Islet precursor cell (in vitro differentiated cells): Measurements from ENCODE around the gene PYDC1.
"Not testable (repeated sequence)": the region's sequence is repeated elsewhere in the genome, so short reads cannot be mapped to it uniquely, and the experiment has no call there.

Experiments used
- DNase-seq: peaks from one replicate; pipeline ENCODE4 v3.0.0-alpha.2; 2018

PYDC1 gene

DNA sequence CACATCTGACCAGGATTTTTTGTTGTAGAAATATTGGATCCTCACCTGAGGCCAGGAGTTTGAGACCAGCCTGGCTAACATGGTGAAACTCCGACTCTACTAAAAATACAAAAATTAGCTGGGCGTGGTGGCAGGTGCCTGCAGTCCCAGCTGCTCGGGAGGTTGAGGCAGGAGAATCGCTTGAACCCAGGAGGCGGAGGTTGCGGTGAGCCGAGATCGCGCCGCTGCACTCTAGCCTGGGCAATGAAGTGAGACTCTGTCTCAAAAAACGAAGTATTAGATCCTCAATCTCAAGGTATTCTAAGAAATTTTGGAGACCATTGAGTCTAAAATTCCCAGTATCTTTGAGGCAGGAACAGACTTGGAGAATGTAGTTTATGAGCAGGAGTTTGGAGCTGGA lies 21.1 kb downstream of the PYDC1 start:
- not testable (repeated sequence) for DNase-seq

- no peak for DNase-seq
Measured at GRCh38 chr16:31194898-31195297, 22.0 kb downstream of the PYDC1 start.

- no peak for DNase-seq
Measured at GRCh38 chr16:31193874-31194273, 23.1 kb downstream of the PYDC1 start.

- no peak for DNase-seq
Measured at GRCh38 chr16:31192856-31193642, 23.9 kb downstream of the PYDC1 start.

- no peak for DNase-seq
Measured at GRCh38 chr16:31191697-31192428, 25.1 kb downstream of the PYDC1 start.

GRCh38 chr16:31190818-31191444 lies 26.0 kb downstream of the PYDC1 start:
- DNase-seq, result no peak

DNA sequence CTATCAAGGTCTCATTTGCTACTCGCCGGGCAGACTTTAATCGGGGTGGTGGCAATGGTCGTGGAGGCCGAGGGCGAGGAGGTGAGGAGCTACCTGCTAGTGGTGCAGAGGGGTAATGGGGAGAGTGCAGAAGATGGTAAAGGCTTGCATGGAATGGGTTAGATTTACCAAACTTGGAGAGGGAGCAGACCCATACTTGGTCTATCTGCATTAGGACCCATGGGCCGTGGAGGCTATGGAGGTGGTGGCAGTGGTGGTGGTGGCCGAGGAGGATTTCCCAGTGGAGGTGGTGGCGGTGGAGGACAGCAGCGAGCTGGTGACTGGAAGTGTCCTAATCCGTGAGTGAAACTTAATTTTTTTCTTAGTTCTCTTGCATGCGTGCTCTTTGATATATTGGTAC lies 26.9 kb downstream of the PYDC1 start:
- no peak for DNase-seq

DNA sequence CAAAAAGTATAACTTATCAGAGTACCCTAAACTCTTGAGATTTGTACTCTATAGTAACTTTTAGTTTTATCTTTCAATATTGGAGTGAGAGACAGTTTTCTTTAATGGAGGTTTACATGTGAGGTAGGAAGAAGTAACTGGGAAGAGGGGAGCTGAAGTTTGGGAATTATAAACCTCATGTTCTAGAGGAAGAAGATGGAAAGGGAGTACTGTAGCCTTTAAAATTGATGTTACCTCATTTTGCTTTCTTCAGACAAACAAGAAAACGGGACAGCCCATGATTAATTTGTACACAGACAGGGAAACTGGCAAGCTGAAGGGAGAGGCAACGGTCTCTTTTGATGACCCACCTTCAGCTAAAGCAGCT lies 27.5 kb downstream of the PYDC1 start:
- no peak for DNase-seq

DNA sequence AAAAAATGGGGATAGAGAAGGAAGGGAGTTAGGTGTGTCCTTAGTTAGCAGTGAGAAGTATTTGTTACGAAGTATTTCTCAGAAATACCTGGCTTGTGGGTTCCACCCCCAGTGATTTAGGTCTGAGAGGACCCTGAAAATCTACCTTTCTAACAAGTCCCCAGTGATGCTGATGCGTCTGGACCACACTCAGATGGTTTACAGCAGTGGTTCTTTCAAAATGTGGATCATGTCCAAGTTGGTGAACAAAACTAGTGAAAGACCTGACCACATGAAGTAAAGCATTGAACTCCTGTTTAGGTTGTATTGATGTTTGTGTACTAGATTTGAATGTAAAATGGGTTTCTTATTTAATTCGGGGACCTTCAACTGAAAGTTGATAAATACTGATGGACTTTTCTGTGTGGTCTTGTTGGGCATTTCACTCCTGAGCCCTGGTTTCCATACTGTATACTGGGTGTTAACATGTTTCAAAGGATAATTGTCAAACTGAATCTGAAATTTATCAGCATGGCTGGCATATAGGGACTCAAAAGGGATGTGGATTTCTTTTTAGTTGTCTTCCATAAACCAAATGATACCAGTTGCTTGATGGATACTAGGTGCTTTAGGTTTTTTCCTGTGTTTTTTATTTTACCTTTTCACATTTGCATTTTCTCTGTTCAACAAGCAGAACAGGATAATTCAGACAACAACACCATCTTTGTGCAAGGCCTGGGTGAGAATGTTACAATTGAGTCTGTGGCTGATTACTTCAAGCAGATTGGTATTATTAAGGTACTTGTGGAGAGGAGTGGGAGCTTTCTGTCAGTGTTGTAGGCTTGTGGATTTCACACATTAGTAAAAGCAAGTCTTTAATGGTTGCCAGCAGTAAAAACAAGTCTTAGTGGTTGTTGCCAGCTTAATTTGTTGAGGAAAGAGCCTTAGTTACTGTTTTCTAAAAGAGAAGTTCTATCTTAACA lies 28.2 kb downstream of the PYDC1 start:
- DNase-seq, result no peak

DNA sequence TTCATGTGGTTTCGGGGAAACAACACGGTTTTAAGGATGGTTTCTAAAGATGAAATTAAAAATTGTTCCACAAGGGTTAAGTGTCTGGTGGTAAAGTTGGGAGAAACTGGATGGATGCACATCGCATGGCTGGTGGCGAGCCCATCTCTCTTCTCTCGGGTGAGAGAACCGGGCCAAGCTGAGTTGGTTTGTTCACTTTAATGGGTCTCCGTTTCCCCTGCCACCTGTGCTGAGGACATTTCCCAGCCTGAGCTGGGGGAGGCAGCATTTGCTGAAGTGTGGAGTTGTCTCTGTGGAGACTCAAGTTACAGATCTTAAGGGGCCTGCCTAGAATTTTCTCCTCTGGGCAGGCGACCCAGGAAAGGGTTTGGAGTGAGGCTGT lies 29.1 kb downstream of the PYDC1 start:
- DNase-seq, result no peak

- no peak for DNase-seq
Measured at GRCh38 chr16:31186930-31187807, 29.8 kb downstream of the PYDC1 start.

DNA sequence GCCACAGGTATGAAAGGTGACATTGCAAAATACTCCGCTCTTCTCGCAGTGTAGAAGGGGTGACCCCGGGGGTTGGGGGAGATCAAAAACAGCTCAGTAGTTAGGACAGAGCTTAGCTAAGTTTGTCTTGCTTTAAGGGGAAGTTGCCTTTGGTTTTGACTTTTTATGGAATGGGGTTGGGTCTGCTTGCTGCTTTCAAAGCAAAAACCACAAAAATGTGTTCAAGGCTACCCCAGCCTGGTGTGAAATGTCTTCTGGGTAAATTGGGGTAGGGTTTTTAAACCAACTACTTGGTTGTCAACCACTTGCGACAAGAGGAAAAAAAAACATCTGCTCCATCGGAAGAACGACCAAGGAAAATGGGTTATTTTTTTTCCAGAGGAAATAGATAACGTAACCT lies 30.8 kb downstream of the PYDC1 start:
- no peak for DNase-seq

- no peak for DNase-seq
Measured at GRCh38 chr16:31185339-31185738, 31.6 kb downstream of the PYDC1 start.

GRCh38 chr16:31184888-31185287 lies 32.0 kb downstream of the PYDC1 start:
- no peak for DNase-seq

- no peak for DNase-seq
Measured at GRCh38 chr16:31183432-31184428, 33.2 kb downstream of the PYDC1 start.

DNA sequence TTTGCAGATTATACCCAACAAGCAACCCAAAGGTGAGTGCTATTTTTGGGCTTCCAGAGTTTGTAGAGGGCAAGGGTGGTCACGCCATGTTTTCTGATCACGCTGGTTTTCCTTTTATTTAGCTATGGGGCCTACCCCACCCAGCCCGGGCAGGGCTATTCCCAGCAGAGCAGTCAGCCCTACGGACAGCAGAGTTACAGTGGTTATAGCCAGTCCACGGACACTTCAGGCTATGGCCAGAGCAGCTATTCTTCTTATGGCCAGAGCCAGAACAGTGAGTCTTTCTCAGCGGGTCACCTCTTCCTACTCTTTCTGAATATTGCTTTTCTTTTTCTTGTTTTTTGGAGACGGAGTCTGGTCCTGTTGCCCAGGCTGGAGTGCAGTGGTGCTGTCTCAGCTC lies 34.5 kb downstream of the PYDC1 start:
- DNase-seq, result no peak

DNA sequence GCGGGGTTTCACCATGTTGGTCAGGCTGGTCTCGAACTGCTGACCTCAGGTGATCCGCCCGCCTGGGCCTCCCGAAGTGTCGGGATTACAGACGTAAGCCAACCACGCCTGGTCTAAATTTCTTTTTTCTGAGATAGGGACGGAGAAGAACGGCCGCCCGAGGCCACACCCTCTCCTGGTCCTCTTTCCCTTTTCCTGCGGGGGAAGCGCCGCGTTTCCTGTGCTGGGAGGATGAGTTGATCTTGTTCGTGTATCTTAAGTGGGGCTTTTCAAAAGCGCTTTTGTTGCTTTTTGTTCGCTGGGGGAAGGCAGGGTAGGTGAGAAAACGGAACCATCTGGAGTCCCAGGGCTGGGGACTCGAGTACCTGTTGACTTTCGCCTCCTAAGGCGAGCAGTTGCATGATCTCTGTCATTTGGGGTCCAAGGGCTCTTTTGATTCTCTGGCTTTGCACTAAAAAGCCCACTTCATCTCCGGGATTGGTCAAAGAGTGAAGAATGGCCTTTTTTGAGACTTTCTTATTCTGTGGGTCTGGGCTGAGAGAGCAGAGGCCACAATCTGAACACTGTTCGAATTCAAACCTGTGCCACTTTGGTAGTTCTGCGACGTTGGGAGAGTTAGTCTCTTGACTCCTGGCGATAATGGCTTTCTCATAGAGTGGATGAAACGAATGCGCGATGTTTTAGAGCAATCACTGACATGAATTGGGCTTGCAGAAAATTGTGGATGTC lies 35.7 kb downstream of the PYDC1 start:
- DNase-seq, result no peak

DNA sequence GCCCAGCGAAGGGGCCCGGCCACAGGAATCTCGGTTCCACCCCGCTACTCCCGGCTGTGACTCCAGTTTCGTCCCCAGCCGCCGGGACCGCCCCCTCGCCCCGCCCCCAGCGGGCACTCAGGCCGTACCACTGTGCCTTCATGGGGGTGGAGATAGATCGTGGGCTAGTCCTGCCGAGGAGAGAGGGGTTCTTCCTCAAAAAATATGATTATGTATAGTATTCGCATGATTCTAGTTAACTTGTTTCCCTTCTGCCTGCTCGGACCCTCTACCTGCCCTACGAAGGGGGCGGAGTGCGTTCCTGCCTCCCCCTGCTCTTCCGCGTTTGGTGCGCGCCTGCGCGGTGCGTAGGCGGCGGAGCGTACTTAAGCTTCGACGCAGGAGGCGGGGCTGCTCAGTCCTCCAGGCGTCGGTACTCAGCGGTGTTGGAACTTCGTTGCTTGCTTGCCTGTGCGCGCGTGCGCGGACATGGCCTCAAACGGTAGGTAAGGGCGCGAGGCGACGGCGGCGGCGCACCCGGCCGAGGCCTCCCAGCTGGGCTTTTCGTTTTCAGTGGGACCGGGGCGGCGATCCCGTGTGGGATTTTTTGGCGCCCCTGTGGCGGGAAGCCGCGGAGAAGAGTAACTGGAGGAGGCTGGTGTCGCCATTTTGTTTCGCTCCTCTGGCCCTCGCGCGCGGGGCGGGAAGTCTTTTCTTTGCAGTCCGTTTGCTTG lies 37.0 kb downstream of the PYDC1 start, which contains the start of gene FUS:
Gene FUS (plus strand): TSS at position 393 of the 713 bp plus-strand sequence. CDS start 76 bp downstream, at position 469.
- peak; percentile 91 for DNase-seq

DNA sequence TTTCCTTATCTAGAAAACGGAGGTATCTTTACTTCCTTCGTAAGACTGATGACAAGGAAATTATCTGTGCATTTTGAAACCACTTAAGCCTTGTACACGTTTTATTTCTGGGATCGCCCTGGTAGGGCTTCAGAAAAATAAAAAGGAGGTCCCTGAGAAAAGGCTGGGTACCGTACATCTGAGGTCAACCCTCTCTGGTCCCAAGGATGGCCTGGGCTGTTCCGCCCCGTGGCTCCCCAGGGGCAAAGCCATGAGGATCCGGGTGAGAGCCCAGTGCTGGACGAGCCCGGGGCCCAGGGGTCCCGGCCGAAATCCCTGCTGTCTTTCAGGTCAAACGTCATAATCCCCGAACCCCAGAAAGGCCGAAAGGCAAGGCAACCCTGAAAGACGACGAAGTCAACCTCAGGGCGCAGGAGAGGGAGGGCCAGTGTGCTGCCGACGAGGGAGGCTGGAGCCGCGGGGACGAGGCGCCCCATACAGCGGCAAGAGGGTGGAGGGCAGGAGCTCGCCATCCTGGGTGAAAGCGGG lies 37.7 kb downstream of the PYDC1 start:
- DNase-seq, result no peak
